Limb (tissue), 2 donors: ENCODE measurements around the gene PHOSPHO1.
A peak's percentile ranks its signal among the peaks of the same experiment; 100 is the strongest.
"Not testable (repeated sequence)": the region's sequence is repeated elsewhere in the genome, so short reads cannot be mapped to it uniquely, and the experiment has no call there.

Experiments used
- DNase-seq, 2 donors: peaks; one replicate each; pipeline ENCODE4 v3.0.0-alpha.2; 2016; ENCODE audit errors: extremely low spot score in 2 of 2

Gene PHOSPHO1

GRCh38 chr17:49230636-49231562, at the start of gene PHOSPHO1:
PHOSPHO1 (minus strand) TSS chr17:49230787; CDS start chr17:49226691, 4,096 bp downstream.
- DNase-seq: peak; percentile 86 to 90

- DNase-seq: no peak
These were observed 49.5 kb upstream of the PHOSPHO1 start for GRCh38 chr17:49280061-49280460.

GRCh38 chr17:49279263-49280015, 48.9 kb upstream of the PHOSPHO1 start:
- not testable (repeated sequence) for DNase-seq

GRCh38 chr17:49278076-49278475, 47.5 kb upstream of the PHOSPHO1 start:
- no peak for DNase-seq

GRCh38 chr17:49277638-49278037, 47.1 kb upstream of the PHOSPHO1 start:
- DNase-seq: no peak

- not testable (repeated sequence) for DNase-seq
These were observed 45.4 kb upstream of the PHOSPHO1 start for GRCh38 chr17:49275981-49276380.

- no peak for DNase-seq
These were observed 38.8 kb upstream of the PHOSPHO1 start for GRCh38 chr17:49269356-49269755.

- DNase-seq: no peak
These were observed 37.3 kb upstream of the PHOSPHO1 start for GRCh38 chr17:49267912-49268311.

- DNase-seq: no peak
These were observed 35.6 kb upstream of the PHOSPHO1 start for GRCh38 chr17:49266233-49266632.

- not testable (repeated sequence) for DNase-seq
These were observed 31.0 kb upstream of the PHOSPHO1 start for GRCh38 chr17:49261540-49261939.

- peak in 1 of 2 donors; percentile 39 for DNase-seq
These were observed 30.3 kb upstream of the PHOSPHO1 start for GRCh38 chr17:49260817-49261291.

GRCh38 chr17:49260011-49260816, 29.6 kb upstream of the PHOSPHO1 start:
- peak; percentile 15 to 73 for DNase-seq

- no peak for DNase-seq
These were observed 29.1 kb upstream of the PHOSPHO1 start for GRCh38 chr17:49259663-49260010.

GRCh38 chr17:49258394-49258793, 27.8 kb upstream of the PHOSPHO1 start:
- DNase-seq: no peak

GRCh38 chr17:49255125-49255524, 24.5 kb upstream of the PHOSPHO1 start:
- no peak for DNase-seq

GRCh38 chr17:49254066-49254465, 23.5 kb upstream of the PHOSPHO1 start:
- no peak for DNase-seq

- no peak for DNase-seq
These were observed 21.6 kb upstream of the PHOSPHO1 start for GRCh38 chr17:49252148-49252695.

- DNase-seq: no peak
These were observed 19.4 kb upstream of the PHOSPHO1 start for GRCh38 chr17:49249890-49250522.

GRCh38 chr17:49249292-49249794, 18.8 kb upstream of the PHOSPHO1 start:
- DNase-seq: peak in 1 of 2 donors; percentile 51

- no peak for DNase-seq
These were observed 17.4 kb upstream of the PHOSPHO1 start for GRCh38 chr17:49247944-49248343.
